Fibroblast of lung (primary cell): ENCODE measurements around the gene RAB40B.
"Not testable (repeated sequence)": the region's sequence is repeated elsewhere in the genome, so short reads cannot be mapped to it uniquely, and the experiment has no call there.

Source experiments
- CTCF ChIP-seq, 2 donors: IDR thresholded peaks in 1 of 2; conservative IDR thresholded peaks in 1 of 2; 1 replicate in 1 of 2; 2 replicates in 1 of 2; pipeline ENCODE4 v1.5.1; 2011 to 2012; ENCODE audit warnings: low read length in 2 of 2, control low read depth in 1 of 2, inconsistent platforms in 1 of 2, low read depth in 1 of 2, mild to moderate bottlenecking in 1 of 2
- EZH2 ChIP-seq: IDR thresholded peaks from 2 replicates; pipeline ENCODE4 v1.5.1; 2012; ENCODE audit warnings: low read length, control low read depth, mild to moderate bottlenecking; ENCODE audit errors: missing control alignments

DNA sequence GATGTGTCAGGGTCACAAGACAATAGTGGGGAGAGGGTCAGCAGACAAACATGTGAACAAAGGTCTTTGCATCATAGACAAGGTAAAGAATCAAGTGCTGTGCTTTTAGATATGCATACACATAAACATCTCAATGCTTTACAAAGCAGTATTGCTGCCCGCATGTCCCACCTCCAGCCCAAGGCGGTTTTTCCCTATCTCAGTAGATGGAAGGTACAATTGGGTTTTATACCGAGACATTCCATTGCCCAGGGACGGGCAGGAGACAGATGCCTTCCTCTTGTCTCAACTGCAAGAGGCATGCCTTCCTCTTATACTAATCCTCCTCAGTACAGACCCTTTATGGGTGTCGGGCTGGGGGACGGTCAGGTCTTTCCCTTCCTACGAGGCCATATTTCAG lies 46.2 kb upstream of the RAB40B start:
- TF ChIP-seq CTCF (conservative IDR thresholded peaks at IDR 0.05 in 1 of 2, IDR thresholded peaks at IDR 0.05 in 1 of 2; ENCODE audit: low read depth in 1 of 2, low read length in 2 of 2); EZH2: not testable (repeated sequence)
